Fibroblast of skin of right quadriceps (primary cell): Measurements from ENCODE around the gene LYZL4.

Experiments used
- DNase-seq: peaks from one replicate; pipeline ENCODE4 v3.0.0-alpha.2; 2013

The LYZL4 gene

GRCh38 chr3:42425736-42426407, 15.5 kb upstream of the LYZL4 start:
- no peak for DNase-seq

DNA sequence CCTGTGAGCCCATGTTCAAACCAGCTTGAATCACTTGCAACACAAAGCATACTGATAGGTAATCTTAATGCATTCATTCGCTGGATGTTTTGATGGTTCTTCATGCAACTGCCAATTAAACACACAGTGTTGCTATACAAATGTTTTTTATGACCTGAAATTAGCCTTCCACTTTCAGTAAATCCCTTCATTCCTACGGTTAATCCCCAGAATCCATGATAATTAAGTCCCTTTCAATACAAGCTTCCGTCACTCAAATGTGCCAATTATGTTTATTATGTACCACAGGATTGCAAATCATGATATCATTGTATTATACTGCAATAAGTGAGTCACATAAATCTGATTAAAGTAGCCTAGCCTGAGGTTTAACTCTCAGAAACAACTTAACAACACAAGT, 14.5 kb upstream of the LYZL4 start:
- DNase-seq, result no peak

- no peak for DNase-seq
These were observed 11.7 kb upstream of the LYZL4 start for GRCh38 chr3:42421818-42422796.

DNA sequence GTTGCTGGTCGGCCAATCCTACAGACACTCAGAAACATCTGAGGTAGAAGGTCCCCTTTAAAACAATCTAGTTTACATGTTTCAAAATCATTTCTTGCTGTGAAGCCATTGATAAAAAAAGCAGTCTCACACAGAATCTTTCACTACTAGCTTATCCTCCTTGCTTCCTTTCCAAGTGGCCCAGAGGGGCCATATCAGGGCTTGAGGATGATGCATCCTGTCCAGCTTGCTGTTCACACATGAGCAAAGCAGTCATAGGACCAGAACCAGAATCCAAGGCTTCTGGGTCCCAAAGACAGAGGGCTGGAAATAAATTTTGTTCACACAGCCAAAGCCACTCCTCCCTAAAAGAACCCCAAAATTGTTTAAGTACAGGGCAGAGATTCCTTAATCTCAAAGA, 9.2 kb upstream of the LYZL4 start:
- DNase-seq, result no peak

DNA sequence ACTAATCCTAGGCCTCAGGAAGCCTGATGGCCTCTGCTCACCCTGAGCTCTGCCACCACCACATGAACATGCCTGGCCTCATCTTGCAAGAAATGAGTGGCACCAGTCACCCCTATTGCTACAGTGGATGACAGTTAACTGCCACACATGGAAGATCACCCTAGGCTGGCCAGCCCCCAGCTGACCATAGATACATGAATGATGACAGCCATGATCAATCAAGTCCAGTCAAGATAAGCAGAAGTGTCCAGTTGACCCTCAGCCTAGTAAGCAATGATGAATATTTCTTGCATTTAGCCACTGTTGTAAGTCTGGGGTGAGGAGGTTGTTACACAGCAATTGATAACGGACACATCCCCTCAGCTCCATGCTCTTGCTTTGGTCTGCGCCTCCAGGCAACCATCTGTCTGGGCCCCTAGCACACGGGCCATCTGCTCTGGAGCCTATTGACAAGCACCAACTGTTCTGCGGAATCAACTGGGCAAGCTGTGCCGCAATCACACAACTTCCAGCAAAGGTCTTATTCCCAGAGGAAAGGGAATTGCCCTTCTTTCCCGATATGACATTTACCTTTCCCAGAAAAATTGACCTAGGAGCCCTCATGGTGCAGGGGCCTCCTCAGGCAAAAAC, 2.2 kb upstream of the LYZL4 start:
- DNase-seq, result no peak

DNA sequence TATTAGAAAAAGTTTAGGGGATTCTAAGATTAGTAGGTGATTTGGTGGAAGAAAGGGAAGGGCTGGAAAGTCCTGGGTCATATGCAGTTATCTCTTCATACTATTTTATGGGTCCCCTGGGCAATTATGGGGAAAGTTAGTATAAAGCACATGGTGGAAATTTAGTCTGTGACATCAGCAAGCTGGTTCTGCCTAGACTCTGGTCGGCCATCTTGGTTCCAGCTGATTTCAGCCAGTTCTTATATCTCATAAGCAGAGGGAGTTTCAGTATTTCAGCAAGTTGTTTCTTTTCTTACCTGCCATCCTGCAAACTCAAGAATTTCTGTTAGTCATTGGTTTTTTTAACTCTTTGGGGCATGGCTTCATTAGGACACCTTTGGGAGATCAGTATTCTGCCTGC, 1.0 kb upstream of the LYZL4 start:
- no peak for DNase-seq

DNA sequence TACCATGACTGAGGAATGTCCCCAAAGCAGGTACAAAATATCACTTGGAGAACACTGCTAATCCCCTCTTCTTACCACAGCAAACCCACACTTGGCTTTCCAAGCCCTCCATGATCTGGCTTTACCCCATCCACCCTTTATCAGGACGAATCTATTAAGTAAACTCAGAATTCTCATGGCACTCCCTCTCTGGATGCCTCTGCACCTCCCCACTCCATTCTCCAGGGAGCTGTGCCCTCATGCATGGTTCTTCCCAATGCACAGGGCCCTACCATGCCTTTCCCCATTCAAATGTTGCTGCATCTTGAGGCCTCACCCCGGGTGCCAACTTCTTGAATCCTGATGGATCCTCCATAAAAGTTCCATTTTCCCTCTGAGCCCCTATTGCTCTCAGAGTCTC, 2.3 kb downstream of the LYZL4 start:
- no peak for DNase-seq

- DNase-seq, result no peak
These were observed 3.5 kb downstream of the LYZL4 start for GRCh38 chr3:42406727-42407450.

DNA sequence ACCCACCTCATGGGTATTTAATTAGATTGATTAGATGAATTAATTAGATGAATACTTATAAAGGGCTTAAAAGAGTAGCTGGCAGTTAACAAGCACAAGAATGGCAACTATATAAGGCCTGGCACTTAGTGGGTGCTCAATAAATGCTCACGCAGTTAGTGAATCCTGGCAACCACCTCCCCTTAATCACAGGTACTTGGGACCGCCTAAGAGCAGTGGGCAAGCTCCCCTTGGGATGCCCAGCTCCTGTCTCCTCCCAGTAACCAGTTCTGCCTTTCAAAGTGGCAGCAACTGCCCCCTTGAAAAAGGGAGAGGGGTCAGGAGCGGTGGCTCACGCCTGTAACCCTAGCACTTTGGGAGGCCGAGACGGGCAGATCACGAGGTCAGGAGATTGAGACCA, 4.6 kb downstream of the LYZL4 start:
- no peak for DNase-seq

DNA sequence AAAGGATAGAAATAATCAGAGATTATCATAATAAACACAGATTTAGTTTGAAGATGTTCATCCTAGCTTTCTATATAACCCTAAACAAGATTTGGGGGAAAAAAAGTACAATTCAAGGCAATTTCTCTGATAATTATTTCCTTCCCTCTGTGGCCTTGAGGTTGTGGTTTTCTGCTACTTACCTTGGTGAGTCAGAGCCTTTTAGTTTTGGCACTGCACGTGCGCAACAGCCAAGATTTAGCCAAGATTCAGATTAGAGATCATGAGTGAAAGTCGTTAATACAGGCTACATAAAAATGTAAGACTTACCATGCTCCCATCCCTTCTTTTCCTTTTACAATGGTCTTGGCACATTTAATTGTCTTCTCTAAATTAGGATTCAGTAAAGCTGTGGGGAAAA, 6.7 kb downstream of the LYZL4 start:
- no peak for DNase-seq

DNA sequence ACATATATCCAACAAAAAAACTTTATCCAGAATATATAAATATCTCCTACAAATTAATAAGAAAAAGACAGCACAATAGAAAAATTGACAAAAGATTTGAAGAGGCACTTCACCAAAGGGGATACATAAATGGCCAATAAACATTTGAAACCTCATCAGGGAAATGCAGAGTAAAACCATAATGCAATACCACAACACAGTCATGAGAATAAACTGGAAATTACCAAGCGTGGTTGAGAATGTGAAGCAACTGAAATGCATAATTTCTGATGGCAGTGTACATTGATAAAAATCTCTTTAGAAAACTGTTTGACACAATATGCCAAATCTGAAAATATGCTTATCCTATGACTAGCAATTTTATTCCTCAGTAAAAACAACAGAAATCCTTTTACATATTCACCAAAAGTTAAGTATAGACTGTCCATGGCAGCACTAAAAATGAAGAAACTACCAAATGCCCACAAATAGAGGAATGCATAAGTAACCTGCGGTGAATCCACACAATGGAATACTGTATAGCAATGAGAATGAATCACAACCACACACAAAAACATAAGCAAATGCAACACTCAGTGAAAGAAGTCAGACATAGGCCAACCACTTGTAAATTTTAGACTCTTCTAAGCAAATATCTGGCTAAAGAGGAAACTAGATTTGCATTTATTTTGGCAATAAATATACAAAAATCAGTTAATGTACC, 7.9 kb downstream of the LYZL4 start:
- DNase-seq, result no peak

DNA sequence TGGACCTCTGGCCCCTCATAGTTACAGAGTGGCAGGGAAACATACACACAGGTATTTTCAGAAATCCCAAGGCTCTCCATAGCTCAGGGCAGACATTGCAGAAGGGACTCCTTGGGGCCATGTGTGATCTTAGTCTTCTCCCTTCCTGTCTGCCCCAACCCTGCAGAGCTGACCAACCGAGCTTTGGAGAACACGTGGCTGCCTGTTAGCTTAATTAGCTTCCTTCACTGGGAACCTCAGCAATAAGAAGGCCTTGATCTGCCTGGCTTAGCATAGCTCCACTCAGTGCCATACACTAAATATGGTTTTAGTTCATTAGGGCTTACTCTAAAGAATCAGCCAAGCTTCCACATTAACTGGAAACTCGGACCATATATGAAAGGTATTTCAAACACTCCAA, 12.3 kb downstream of the LYZL4 start:
- no peak for DNase-seq

DNA sequence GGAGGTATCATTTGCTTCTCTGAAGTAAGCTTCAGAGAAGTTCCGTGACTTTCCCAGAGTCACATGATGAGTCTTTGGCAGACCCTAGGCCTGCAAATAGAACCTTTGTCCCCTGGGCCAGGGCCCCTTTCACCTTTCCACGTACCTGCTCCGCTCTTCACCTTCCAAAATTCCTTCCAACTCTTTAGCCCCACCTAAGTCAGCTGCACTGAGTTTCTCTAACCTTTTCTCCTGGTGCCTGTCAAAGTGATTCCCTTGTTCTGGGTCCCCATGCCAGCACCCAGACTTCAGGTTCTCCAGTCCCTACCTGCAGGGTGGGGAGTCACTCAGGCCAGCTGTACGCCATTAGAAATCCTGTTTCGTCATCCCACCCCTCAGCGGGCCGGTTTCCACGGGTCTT, 12.8 kb downstream of the LYZL4 start:
- no peak for DNase-seq

DNA sequence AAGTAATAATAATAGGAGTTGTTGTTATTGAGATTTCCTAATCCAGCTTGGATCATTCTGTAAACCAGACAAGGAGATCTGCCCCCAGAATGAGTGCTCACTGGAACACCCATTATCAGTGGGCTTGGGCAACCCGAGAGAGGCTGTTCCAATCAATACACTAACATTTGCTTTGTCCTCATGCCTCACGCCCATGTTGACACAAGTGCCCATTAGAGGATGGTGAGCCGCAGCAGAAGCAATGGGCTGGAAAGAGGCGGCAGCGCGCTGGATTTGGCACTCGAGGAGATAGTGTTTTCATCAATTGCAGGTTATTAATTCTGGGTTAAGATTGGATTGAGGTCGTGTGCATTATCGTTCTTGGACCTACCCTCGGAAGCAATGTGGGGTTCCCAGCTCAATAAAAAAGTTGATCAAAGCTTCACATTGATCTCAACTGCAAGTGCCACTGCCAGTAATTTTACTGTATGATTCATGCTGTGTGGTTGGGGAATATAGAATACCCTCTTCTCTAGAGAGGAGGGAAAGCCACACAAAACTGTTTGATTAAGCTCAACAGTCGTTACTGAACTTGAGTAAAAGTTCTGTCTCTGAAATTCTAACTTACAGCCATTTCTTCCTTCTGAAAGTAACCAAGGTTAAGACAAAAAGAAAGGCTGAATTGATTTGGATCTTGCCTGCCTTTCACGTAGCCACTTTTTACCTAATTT, 15.7 kb downstream of the LYZL4 start:
- no peak for DNase-seq

DNA sequence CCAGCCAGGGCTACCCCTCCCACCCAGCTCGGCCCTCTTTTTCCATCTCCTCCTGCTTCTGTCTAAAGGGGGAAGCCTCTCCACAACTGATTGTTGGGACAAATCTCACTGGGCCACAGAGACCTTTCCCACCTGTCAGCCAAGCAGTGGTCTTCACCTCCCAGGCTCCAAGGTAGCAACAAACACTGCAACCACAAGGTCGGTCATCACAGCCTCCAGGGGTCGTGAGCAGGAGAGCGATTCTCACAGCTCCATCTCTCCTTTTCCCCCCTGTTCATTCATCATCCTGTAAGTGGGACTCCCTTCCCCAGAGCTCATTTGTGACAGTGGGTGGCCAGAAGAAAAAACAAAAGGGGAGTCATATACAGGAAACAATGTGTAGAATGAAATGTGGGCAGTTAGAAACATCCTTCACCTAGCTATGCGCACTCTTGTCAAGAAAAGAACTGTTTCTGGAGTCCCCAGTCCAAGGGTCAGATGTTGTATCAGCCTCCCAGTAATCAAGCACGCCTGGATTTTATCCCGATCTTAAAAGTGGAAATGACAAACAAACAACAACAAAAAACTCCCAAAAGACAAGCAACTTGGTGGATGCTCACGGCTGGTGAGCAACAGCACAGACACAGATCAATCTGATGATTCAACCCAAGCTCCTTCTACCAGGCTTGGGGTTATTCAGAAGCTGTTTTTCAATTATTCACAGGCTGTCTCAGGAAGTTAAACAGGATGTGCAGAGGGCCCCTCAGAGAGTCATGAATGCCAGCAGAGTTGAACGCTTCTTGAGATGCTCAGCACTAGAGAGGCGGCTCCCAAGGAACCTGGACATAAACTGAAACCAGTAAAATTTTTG, 22.4 kb downstream of the LYZL4 start:
- peak; percentile 7 for DNase-seq

DNA sequence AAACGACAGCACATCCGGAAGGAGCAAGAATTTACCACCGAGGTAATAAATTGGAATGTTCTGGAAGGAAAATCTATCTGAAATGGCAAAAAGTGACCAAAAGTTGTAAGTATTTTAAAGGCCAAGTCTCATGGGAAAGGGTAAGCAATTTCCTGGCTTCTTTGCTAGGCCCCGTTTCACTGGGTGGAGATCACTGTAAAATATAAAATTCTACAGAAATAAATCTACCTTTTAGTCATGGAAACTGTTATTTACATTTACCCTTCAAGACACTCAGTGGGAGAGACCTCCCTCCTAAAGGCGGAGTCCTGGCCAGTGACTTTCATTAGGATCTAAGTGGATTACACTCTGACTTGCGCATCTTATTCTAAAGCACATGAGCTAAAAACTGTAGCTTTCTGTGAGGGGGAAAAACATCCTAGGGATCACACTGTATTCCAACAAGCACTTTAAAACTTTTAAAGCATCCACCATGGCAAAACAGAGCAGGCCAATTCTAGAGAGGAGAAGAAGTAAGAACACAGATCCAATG, 28.8 kb downstream of the LYZL4 start:
- no peak for DNase-seq

DNA sequence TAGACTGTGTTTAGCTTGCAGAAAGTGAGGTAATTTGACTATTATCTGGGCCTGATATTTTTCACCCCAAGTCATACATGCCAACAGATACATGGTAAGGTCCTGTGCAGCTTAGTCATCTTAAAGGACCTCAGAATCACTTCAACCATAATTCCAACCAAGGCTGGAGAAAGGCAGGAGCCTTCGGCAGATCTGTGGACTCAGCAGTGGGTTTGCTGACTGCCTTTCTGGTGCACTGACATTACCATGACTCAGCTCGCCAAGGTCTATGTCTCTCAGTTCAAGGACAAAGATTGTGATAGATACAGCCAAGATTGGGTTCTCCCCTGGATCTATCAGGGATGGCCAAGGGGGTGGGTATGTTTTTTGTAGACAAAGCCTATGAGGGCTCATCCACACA, 32.7 kb downstream of the LYZL4 start:
- DNase-seq, result no peak

DNA sequence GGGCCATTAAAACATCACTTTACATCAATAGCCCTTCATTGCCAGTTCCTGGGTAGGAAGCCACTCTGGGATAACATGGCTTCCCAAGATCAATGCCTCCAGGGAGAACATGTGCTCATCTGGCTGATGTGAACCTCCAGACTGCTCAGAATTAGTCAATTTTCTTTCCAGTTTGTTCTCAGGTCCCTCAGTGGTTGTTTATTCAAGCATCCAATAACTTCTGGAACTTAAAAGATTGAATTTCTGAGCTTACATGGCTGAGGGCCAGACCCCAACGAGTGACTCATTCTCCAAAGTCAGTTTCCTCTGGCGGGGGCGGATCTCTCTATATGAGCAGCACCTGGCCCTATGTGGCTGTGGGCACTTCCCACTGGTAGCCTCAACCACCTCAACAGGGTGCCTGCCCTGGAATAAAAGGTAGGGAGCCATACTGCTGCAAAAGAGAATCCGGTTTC, 34.0 kb downstream of the LYZL4 start:
- peak; percentile 67 for DNase-seq

GRCh38 chr3:42375121-42375800, 35.1 kb downstream of the LYZL4 start:
- no peak for DNase-seq

DNA sequence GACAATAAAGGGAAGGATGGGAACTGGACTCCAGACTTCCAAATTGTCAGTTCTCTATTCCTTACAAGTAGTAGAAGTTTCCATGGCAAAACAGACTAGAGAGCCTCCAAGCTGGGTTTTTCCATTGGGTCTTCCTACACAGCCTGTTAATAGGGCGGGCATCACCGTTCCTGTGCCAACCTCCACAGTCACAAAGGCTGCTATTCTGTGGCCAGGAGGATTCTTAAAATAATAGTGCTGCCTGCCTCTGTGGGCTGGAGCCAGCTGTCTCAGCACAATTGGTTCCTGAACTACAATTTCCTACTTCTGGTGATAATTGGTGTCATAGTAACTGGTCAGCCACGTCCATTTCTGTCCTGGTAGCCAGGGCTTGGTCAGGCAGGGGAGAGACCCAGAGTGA, 38.6 kb downstream of the LYZL4 start:
- DNase-seq, result no peak
